ENCODE results near the gene ZNF681.
"Not testable (repeated sequence)": the region's sequence is repeated elsewhere in the genome, so short reads cannot be mapped to it uniquely, and the experiment has no call there.

The ZNF681 gene

DNA sequence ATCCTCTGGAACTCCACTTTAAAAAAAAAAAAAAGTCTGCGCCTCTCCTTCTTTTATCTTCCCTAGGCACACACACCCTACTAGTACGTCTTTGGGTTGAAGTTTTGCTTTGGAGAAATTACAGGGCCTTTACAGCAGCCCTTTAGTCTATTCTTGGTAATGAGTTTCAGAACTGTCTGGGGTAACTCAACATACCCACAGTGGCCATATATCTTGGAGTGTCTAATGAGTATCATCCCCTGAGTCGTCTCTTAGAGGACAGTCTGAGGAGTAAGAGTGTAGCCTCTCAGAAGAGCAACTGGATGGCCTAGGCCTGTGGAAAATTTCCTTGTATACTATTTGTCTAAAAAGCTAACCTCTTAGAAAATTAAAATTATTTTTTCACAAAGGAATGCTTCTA, 6.1 kb upstream of the ZNF681 start:
- no peaks in the 10 kb centered on the region for H3K36me3 ChIP-seq (ENCODE audit: control insufficient read depth in 1 of 2, insufficient read depth in 2 of 2, low read length in 2 of 2)
- peaks cover 0 to 4% of the 10 kb centered on the region in 2 donors for H3K9me3 ChIP-seq (ENCODE audit: control insufficient read depth in 1 of 2, low read length in 2 of 2)
- no peak overlapping the region for H3K27ac ChIP-seq (ENCODE audit: low read depth, low read length)
- peaks cover 3 to 6% of the 10 kb centered on the region in 2 donors for H3K4me1 ChIP-seq (ENCODE audit: control insufficient read depth in 1 of 2, insufficient read depth in 2 of 2, low read length in 2 of 2)
- no peak overlapping the region for H3K4me3 ChIP-seq (ENCODE audit: low read depth in 1 of 2, low read length in 2 of 2)
- no peak overlapping the region for H3K9ac ChIP-seq (ENCODE audit: low read depth in 1 of 2, low read length in 2 of 2)
- no peaks in the 10 kb centered on the region for H3K27me3 ChIP-seq (ENCODE audit: control insufficient read depth in 1 of 2, insufficient read depth in 2 of 2, low read length in 2 of 2)

DNA sequence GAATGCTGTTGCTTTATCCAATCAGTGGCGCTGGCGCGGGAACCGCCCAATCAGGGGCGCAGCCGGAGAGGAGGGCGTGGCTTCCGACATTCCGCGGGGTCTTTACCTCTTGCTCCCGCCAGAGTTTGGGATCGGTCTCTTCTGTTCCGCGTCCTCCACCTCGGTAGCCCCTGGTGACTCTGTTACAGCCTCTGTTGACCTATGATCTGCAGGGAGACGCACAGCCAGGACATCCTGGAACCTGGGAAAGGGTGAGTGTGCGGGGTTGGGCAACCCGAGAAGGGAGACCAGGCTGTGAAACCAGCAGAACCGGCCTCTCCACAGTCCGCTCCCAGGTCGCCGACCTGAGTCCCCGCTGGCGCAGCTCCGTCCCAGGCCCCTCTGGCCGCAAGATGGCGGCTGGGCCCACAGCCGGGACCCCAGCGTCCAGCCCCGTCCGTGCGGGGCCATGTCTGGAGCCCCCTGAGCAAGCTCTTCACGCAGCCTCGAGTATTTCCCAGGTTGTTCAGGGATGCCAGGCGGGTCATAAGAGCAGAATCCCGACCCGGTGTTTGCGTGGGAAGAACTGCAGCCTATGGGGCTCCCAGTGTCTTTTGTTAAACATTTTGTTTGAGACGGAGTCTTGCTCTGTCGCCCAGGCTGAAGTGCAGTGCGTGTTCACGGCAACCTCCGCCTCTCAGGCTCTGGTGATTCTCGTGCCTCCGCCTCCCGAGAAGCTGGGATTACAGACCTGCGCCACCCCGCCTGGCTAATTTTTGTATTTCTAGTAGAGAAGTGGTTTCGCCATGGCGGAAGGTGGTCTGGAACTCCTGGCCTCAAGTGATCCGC, 4.4 kb upstream of the ZNF681 start:
- no peaks in the 10 kb centered on the region for H3K27me3 ChIP-seq (ENCODE audit: control insufficient read depth in 1 of 2, insufficient read depth in 2 of 2, low read length in 2 of 2)
- H3K4me3 ChIP-seq (ENCODE audit: low read depth in 1 of 2, low read length in 2 of 2): peak overlapping the region; percentile 81 to 95
- H3K9me3 ChIP-seq (ENCODE audit: control insufficient read depth in 1 of 2, low read length in 2 of 2): peaks cover 0 to 4% of the 10 kb centered on the region in 2 donors
- H3K9ac ChIP-seq (ENCODE audit: low read depth in 1 of 2, low read length in 2 of 2): peak overlapping the region; percentile 54 to 82
- H3K36me3 ChIP-seq (ENCODE audit: control insufficient read depth in 1 of 2, insufficient read depth in 2 of 2, low read length in 2 of 2): no peaks in the 10 kb centered on the region
- peak overlapping the region; percentile 51 for H3K27ac ChIP-seq (ENCODE audit: low read depth, low read length)
- peaks cover 3 to 6% of the 10 kb centered on the region in 2 donors for H3K4me1 ChIP-seq (ENCODE audit: control insufficient read depth in 1 of 2, insufficient read depth in 2 of 2, low read length in 2 of 2)

DNA sequence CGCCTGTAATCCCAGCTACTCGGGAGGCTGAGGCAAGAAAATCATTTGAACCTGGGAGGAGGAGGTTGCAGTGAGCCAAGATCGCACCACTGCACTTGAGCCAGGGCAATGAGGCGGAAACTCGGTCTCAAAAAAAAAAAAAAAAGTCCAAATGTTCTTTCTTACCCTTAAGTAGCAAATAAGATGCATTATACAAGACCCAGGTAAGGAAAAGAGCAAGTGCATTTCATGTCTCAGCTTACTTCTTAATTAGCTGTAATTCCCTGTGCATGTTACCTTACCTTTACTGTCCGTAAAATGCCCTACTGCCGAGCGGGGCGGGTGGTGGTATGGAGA, 3.8 kb upstream of the ZNF681 start:
- H3K27me3 ChIP-seq (ENCODE audit: control insufficient read depth in 1 of 2, insufficient read depth in 2 of 2, low read length in 2 of 2): no peaks in the 10 kb centered on the region
- peak overlapping the region in 1 of 2 donors; percentile 82 for H3K9ac ChIP-seq (ENCODE audit: low read depth in 1 of 2, low read length in 2 of 2)
- no peak overlapping the region for H3K27ac ChIP-seq (ENCODE audit: low read depth, low read length)
- H3K4me1 ChIP-seq (ENCODE audit: control insufficient read depth in 1 of 2, insufficient read depth in 2 of 2, low read length in 2 of 2): peaks cover 3 to 6% of the 10 kb centered on the region in 2 donors
- no peaks in the 10 kb centered on the region for H3K36me3 ChIP-seq (ENCODE audit: control insufficient read depth in 1 of 2, insufficient read depth in 2 of 2, low read length in 2 of 2)
- peaks cover 0 to 4% of the 10 kb centered on the region in 2 donors for H3K9me3 ChIP-seq (ENCODE audit: control insufficient read depth in 1 of 2, low read length in 2 of 2)
- H3K4me3 ChIP-seq (ENCODE audit: low read depth in 1 of 2, low read length in 2 of 2): peak overlapping the region; percentile 81 to 95

DNA sequence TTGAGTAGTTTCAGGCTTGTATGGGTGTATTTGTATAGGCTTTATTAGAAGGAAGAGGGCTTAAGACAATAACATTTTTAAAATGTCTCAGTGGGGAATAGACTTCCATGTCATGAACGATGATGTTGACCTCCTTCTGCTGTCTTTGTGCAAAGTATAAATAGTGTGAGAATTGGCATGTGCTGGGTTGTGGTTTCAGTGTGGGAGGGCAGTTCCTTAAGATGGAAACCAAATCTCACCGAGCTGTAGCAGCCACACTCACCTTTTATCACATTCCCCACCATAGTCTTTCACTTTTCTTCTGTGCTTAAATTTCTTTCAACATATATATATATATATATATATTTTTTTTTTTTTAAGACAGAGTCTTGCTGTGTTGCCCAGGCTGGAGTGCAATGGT, 1.6 kb upstream of the ZNF681 start:
- H3K9ac ChIP-seq (ENCODE audit: low read depth in 1 of 2, low read length in 2 of 2); H3K27me3 ChIP-seq (ENCODE audit: control insufficient read depth in 1 of 2, insufficient read depth in 2 of 2, low read length in 2 of 2); H3K9me3 ChIP-seq (ENCODE audit: control insufficient read depth in 1 of 2, low read length in 2 of 2); H3K4me3 ChIP-seq (ENCODE audit: low read depth in 1 of 2, low read length in 2 of 2); H3K27ac ChIP-seq (ENCODE audit: low read depth, low read length); H3K36me3 ChIP-seq (ENCODE audit: control insufficient read depth in 1 of 2, insufficient read depth in 2 of 2, low read length in 2 of 2); H3K4me1 ChIP-seq (ENCODE audit: control insufficient read depth in 1 of 2, insufficient read depth in 2 of 2, low read length in 2 of 2): not testable (repeated sequence)

DNA sequence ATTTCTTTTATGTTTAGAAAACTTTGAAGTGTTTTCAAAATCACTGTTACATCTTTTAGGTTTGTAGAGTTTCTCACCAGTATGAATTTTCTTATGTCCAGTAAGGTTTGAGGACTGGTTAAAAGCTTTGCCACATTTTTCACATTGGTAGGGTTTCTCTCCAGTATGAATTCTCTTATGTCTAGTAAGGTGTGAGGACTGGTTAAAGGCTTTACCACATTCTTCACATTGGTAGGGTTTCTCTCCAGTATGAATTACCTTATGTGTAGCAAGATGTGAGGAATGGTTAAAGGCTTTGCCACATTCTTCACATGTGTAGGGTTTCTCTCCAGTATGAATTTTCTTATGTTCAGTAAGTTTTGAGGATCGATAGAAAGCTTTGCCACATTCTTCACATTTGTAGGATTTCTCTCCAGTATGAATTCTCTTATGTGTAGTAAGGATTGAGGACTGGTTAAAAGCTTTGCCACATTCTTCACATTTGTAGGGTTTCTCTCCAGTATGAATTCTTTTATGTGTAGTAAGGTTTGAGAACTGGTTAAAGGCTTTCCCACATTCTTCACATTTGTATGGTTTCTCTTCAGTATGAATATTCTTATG, 15.0 kb downstream of the ZNF681 start:
- not testable (repeated sequence) for H3K27me3 ChIP-seq (ENCODE audit: control insufficient read depth in 1 of 2, insufficient read depth in 2 of 2, low read length in 2 of 2); H3K4me1 ChIP-seq (ENCODE audit: control insufficient read depth in 1 of 2, insufficient read depth in 2 of 2, low read length in 2 of 2); H3K27ac ChIP-seq (ENCODE audit: low read depth, low read length); H3K9ac ChIP-seq (ENCODE audit: low read depth in 1 of 2, low read length in 2 of 2); H3K4me3 ChIP-seq (ENCODE audit: low read depth in 1 of 2, low read length in 2 of 2); H3K36me3 ChIP-seq (ENCODE audit: control insufficient read depth in 1 of 2, insufficient read depth in 2 of 2, low read length in 2 of 2)
- peaks cover 32 to 44% of the 10 kb centered on the region in 2 donors for H3K9me3 ChIP-seq (ENCODE audit: control insufficient read depth in 1 of 2, low read length in 2 of 2)

DNA sequence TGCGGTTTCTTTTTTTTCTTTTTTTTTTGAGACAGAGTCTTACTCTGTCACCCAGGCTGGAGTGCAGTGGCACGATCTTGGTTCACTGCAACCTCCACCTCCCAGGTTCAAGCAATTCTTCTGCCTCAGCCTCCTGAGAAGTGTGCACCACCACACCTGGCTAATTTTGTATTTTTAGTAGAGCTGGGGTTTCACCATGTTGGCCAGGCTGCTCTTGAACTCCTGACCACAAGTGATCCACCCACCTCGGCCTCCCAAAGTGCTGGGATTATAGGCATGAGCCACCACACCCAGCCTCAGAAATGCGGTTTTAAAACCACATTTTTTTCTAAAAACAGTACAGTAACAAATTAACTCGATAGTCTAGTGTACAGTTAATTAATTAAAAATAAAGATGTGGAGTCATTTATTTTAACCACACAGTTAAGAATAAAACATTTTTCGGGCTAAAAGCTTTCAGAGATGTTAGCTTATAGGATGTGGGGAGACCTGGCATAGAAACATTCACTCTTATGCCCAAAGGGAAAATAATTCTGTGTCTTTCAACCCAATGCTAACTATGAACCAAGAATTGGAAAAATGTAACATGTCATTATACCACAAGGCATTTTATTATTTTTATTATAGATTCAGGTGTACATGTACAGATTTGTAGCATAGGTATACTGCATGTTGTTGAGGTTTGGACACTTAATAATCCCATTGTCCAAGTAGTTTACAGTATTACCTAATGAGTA, 27.8 kb downstream of the ZNF681 start:
- not testable (repeated sequence) for H3K4me1 ChIP-seq (ENCODE audit: control insufficient read depth in 1 of 2, insufficient read depth in 2 of 2, low read length in 2 of 2); H3K36me3 ChIP-seq (ENCODE audit: control insufficient read depth in 1 of 2, insufficient read depth in 2 of 2, low read length in 2 of 2); H3K9ac ChIP-seq (ENCODE audit: low read depth in 1 of 2, low read length in 2 of 2); H3K27ac ChIP-seq (ENCODE audit: low read depth, low read length); H3K9me3 ChIP-seq (ENCODE audit: control insufficient read depth in 1 of 2, low read length in 2 of 2); H3K27me3 ChIP-seq (ENCODE audit: control insufficient read depth in 1 of 2, insufficient read depth in 2 of 2, low read length in 2 of 2); H3K4me3 ChIP-seq (ENCODE audit: low read depth in 1 of 2, low read length in 2 of 2)

DNA sequence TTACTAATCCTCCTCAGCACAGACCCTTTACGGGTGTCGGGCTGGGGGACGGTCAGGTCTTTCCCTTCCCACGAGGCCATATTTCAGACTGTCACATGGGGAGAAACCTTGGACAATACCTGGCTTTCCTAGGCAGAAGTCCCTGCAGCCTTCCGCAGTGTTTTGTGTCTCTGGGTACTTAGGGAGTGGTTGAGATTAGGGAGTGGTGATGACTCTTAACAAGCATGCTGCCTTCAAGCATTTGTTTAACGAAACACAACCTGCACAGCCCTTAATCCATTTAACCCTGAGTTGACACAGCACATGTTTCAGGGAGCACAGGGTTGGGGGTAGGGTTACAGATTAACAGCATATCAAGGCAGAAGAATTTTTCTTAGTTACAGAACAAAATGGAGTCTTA, 34.5 kb downstream of the ZNF681 start:
- H3K36me3 ChIP-seq (ENCODE audit: control insufficient read depth in 1 of 2, insufficient read depth in 2 of 2, low read length in 2 of 2); H3K9ac ChIP-seq (ENCODE audit: low read depth in 1 of 2, low read length in 2 of 2); H3K4me3 ChIP-seq (ENCODE audit: low read depth in 1 of 2, low read length in 2 of 2); H3K27me3 ChIP-seq (ENCODE audit: control insufficient read depth in 1 of 2, insufficient read depth in 2 of 2, low read length in 2 of 2); H3K4me1 ChIP-seq (ENCODE audit: control insufficient read depth in 1 of 2, insufficient read depth in 2 of 2, low read length in 2 of 2); H3K9me3 ChIP-seq (ENCODE audit: control insufficient read depth in 1 of 2, low read length in 2 of 2); H3K27ac ChIP-seq (ENCODE audit: low read depth, low read length): not testable (repeated sequence)

DNA sequence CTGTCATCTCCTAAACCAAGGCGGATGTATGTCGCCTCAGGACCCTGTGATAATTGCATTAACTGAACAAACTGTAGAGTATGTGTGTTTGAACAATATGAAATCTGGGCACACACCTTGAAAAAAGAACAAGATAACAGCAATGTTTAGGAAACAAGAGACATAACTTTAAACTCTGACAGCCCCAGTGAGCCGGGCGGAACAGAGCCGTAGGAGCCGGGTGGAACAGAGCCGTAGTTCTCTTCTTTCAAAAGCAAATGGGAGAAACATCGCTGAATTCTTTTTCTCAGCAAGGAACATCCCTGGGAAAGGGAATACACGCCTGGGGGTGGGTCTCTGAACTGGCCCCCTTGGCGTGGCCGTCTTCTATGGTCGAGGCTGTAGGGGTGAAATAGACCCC, 39.9 kb downstream of the ZNF681 start:
- Histone ChIP-seq H3K4me1 (ENCODE audit: control insufficient read depth in 1 of 2, insufficient read depth in 2 of 2, low read length in 2 of 2) (no peaks in the 10 kb centered on the region), H3K9ac (ENCODE audit: low read depth in 1 of 2, low read length in 2 of 2) (no peak overlapping the region), H3K36me3 (ENCODE audit: control insufficient read depth in 1 of 2, insufficient read depth in 2 of 2, low read length in 2 of 2) (no peaks in the 10 kb centered on the region), H3K27me3 (ENCODE audit: control insufficient read depth in 1 of 2, insufficient read depth in 2 of 2, low read length in 2 of 2) (no peaks in the 10 kb centered on the region), H3K27ac (ENCODE audit: low read depth, low read length) (no peak overlapping the region), H3K9me3 (ENCODE audit: control insufficient read depth in 1 of 2, low read length in 2 of 2) (peaks cover 0 to 2% of the 10 kb centered on the region in 2 donors), H3K4me3 (ENCODE audit: low read depth in 1 of 2, low read length in 2 of 2) (no peak overlapping the region)

DNA sequence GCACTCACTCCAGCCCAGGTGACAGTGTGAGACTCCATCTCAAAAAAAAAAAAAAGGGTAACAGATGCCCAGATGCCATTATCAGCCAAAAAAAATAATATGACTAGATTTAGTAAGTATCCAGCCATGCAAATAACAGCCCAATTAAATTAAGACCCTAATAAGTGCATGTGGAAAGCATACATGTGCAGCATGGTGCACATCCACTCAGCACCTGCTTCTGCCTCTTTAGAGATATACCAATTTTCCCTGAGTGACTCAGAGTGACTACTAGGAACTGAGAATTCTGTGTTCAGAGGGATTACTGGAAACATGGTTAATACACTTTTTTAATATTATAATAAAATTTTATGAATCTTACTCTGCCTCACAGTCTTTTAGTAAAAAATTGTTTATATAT, 41.9 kb downstream of the ZNF681 start:
- no peaks in the 10 kb centered on the region for H3K27me3 ChIP-seq (ENCODE audit: control insufficient read depth in 1 of 2, insufficient read depth in 2 of 2, low read length in 2 of 2)
- no peak overlapping the region for H3K9ac ChIP-seq (ENCODE audit: low read depth in 1 of 2, low read length in 2 of 2)
- H3K9me3 ChIP-seq (ENCODE audit: control insufficient read depth in 1 of 2, low read length in 2 of 2): peaks cover 0 to 2% of the 10 kb centered on the region in 2 donors

DNA sequence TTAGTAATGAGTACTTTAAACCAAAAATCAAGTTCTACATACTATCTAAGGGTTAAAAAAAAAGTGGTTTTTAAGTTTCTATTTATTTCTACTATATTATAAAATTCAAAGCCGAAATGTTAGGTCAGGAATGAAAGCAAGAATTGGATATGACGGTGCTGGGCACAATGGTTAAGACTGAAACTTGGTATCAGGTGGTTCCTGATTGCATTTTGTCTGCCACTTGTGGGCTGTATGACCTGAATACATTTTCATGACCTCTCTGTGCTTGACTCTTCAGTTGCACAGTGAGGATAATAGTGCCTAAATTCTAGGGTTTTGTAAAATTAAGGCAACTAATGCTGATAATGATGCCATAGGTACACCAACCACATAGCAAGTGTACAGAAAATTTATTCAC, 49.3 kb downstream of the ZNF681 start:
- Histone ChIP-seq H3K4me3 (ENCODE audit: low read depth in 1 of 2, low read length in 2 of 2) (no peak overlapping the region), H3K9me3 (ENCODE audit: control insufficient read depth in 1 of 2, low read length in 2 of 2) (peaks cover 0 to 4% of the 10 kb centered on the region in 2 donors), H3K27me3 (ENCODE audit: control insufficient read depth in 1 of 2, insufficient read depth in 2 of 2, low read length in 2 of 2) (no peaks in the 10 kb centered on the region), H3K27ac (ENCODE audit: low read depth, low read length) (no peak overlapping the region), H3K4me1 (ENCODE audit: control insufficient read depth in 1 of 2, insufficient read depth in 2 of 2, low read length in 2 of 2) (no peaks in the 10 kb centered on the region), H3K9ac (ENCODE audit: low read depth in 1 of 2, low read length in 2 of 2) (no peak overlapping the region), H3K36me3 (ENCODE audit: control insufficient read depth in 1 of 2, insufficient read depth in 2 of 2, low read length in 2 of 2) (no peaks in the 10 kb centered on the region)

More for the DNA sequence above, 41.9 kb downstream of the ZNF681 start:
- H3K27ac ChIP-seq (ENCODE audit: low read depth, low read length): no peak overlapping the region
- no peaks in the 10 kb centered on the region for H3K4me1 ChIP-seq (ENCODE audit: control insufficient read depth in 1 of 2, insufficient read depth in 2 of 2, low read length in 2 of 2)
- no peaks in the 10 kb centered on the region for H3K36me3 ChIP-seq (ENCODE audit: control insufficient read depth in 1 of 2, insufficient read depth in 2 of 2, low read length in 2 of 2)
- H3K4me3 ChIP-seq (ENCODE audit: low read depth in 1 of 2, low read length in 2 of 2): no peak overlapping the region
